CMK (cell line): ENCODE measurements around the gene TNFRSF4.
"Not testable (repeated sequence)": the region's sequence is repeated elsewhere in the genome, so short reads cannot be mapped to it uniquely, and the experiment has no call there.

Source experiments
- DNase-seq: peaks from one replicate; pipeline ENCODE4 v3.0.0-alpha.2; 2010; ENCODE audit warnings: low read depth

TNFRSF4 gene

DNA sequence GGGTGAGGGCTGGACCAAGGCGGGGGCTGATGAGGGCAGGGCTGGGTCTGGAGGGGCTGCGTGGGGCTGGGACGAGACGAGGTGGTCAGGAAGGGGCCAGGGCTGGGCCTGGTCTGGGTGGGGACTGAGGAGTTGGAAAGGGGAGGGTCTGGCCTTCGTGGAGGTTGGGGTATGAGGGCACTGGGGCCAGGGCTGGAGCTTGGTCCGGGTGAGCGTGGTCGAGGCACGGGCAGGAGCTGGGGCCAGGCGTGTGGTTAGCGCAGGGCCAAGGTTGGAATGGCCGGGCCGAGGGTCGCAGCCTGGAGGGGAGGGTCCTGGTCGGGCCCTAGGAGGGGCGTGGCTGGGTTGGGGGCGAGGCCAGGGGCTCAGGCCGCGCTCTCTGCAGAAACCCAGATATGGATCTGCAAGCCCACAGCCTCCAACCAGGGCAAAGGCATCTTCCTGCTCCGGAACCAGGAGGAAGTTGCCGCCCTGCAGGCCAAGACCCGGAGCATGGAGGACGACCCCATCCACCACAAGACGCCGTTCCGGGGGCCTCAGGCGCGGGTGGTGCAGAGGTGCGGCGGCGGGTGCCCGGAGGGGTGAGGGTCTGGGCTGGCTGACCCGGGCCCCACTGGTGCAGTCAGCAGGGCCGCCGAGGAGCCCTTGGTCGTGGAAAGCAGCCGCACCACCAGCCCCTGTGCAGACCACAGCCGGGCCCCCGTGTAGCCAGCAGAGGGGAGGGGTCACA, 31.3 kb downstream of the TNFRSF4 start:
- DNase-seq, result peak; percentile 97

DNA sequence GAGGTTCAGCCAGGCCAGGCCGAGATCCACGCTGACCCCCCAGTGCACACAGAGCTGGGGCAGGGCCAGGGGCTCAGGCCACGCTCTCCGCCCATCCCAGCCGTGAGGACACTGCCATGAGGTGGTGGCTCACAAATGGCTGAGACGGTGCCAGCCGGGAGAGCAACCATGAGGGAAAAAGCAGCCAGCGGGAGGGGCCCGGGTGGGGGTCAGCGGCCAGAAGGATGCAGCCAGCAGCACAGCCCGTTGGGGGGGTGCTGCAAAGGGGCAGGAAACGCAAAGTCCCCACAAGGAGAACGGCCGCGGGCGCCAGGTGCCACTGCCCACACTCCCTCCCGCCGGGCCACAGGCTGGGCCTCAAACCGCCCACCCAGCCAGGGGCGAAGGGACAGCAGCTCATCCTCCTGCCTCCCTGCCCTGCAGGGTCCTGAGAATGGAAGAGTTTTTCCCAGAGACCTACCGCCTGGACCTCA, 32.0 kb downstream of the TNFRSF4 start:
- DNase-seq, result no peak

DNA sequence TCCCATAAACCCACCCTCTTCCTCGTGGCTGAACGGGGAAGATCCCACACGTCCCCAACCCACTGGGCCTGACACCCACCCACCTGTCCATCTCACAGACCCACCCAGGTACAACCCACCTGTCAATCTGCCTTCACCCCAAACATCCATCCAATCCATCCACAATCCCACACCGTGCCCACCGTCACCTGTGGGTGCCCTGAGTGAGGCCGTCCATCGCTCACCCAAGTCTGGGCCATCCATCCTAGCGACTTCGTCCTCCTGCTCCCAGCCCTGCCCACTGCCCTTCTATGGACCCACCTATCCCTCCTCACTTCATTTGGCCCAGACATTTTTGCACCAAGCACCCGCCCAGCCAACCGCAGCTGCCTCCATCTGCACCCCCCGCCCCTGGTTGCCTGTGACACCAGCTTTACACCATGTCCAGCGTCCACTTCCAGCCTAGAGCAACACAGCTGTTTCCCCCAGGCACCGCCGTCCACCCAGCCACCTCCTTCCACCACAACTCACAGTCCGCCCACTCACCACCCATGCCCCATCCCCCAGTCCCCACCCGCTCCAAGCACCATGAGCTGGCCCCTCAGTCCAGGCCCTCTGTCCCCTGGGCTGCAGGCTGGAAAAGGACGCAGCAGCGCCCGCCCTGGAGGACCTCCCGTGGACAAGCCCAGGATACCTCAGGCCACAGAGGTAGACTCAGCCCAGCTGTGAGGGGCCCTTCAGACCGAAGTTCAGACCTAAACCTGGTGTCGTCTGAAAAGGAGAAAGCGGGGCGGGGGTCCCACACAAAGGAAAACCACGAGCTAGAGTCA, 32.6 kb downstream of the TNFRSF4 start:
- no peak for DNase-seq

DNA sequence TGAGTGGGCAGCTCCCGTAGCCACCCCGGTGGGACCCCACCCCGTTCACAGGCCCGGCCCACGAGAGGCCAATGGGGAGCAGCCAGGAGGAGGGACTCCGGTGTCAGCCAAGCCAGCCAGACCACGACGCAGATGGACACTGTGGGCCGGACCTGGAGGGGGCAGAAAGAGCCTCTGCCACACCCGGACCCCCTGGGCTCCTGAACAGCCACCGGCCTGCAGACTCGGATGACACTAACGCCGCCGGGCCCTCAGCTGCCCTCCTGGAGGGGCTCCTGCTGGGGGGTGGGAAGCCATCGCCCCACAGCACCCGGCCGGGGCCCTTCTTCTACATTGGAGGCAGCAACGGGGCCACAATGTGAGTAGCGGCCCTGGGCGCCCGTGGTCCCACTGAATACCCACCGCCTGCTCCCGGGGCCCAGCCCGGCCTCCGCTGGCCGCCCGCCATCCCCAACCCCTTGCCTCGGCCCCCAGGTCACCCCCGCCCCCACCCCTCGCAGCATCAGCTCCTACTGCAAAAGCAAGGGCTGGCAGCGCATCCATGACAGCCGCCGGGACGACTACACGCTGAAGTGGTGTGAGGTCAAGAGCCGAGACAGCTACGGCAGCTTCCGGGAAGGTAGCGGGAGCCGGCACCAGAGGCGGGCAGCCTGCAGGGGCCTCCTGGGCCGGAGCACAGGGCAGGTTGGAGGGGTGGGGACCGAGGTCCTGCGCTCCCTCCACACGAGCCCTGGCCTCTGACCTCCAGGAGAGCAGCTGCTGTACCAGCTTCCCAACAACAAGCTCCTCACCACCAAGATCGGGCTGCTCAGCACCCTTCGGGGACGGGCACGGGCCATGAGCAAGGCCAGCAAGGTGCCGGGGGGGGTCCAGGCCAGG, 33.7 kb downstream of the TNFRSF4 start:
- DNase-seq, result no peak

DNA sequence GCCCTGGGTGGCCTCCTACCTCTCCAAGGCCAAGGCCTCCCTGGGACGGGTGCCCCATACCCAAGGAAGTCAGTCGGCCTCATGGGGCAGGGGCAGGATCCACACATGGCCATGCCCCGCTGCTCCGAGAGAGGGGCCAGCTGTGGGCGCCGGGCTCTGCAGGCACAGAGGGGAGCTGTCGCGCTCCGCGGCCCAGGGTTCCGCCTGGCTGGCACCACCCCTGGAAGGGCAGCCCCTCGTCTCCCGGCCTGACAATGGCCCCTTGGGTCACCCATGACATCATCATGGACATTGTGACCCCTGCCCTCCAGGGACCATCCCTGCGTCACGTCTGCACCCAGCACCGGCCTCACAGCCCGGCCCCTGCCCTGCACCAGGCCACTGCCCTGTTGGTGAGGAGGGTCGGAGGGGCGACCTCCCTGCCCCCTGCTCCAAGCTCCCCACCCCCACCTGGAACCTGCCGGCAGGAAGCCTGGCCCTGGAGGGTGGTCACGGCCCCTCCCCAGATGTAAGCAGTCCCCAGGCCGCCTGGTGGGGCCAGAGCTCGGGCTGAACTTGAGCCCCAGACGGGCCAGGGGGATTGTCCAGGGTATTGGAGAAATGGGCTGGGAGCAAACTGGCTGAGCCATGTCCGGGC, 34.5 kb downstream of the TNFRSF4 start:
- DNase-seq, result no peak

DNA sequence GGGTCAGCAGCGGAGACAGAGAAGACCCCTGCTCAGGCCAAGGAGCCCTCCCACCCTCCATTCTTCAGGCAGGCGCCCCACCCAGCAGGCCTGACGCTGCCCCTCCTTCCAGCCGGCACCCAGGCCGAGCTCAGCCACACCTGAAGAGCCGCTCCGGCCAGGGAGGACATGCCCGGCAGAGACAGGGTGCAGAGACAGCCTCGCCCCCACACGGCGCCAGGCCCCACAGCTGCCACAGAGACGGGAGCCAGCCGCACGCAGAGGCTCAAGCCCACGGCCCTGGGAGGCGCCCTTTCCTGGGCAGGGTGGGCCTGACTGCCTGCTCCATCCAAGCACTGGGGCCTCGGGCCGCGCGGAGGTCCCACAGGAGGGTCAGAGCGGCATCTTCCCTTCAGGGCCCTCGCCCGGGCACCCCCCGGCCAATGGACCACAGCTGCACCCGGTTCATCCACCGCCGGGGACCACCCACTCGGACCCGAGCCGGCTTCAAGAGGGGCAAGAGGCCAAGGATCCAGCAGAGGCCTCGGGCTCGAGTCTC, 35.1 kb downstream of the TNFRSF4 start:
- no peak for DNase-seq

DNA sequence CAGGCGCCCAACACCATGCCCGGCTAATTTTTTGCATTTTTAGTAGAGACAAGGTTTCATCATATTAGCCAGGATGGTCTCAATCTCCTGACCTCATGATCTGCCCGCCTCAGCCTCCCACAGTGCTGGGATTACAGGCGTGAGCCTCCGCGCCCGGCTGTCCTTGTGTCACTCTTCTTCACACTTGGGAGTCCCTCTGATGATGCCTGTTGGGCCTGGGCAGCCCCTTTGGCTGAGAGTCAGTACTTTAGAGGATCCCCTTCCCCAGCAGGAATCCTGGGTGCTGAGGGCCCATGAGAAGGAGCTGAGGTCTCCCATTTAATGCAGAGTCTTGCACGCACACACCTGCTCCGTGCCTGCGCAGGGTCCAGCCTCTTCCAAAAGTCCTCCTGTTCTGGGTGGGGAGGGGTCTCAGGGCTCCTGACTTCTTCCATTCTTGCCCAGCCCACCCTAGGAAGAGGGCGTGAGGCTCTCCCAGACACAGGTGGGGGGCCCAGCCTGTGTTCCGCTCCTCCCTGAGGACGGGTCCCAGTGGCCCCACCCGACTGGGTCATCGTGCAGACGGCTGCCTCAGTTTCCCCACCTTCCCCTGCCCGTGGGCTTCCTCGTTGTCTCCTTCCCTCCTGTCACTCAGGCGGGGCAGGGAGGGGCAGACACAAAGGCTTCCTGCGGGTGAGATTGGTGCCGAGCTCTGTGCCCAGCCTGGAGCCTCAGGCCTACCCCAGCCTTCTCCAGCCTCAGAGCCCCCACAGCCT, 36.3 kb downstream of the TNFRSF4 start:
- no peak for DNase-seq

DNA sequence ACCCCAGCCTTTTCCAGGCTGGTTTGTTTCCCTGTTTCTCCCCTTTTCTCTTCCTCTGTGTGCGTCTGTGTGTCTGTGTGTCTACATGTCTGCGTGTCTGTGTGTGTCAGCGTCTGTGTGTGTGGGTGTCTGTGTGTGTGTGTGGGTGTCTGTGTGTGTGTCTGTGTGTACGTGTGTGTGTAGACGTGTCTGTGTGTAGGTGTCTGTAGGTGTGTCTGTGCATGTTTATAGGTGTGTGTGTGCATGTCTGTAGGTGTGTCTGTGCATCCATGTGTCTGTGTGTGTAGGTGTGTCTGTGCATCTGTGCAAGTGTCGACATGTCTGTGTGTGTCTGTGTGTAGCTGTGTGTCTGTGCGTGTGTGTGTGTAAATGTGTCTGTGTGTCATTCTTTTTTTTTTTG, 37.0 kb downstream of the TNFRSF4 start:
- no peak for DNase-seq

DNA sequence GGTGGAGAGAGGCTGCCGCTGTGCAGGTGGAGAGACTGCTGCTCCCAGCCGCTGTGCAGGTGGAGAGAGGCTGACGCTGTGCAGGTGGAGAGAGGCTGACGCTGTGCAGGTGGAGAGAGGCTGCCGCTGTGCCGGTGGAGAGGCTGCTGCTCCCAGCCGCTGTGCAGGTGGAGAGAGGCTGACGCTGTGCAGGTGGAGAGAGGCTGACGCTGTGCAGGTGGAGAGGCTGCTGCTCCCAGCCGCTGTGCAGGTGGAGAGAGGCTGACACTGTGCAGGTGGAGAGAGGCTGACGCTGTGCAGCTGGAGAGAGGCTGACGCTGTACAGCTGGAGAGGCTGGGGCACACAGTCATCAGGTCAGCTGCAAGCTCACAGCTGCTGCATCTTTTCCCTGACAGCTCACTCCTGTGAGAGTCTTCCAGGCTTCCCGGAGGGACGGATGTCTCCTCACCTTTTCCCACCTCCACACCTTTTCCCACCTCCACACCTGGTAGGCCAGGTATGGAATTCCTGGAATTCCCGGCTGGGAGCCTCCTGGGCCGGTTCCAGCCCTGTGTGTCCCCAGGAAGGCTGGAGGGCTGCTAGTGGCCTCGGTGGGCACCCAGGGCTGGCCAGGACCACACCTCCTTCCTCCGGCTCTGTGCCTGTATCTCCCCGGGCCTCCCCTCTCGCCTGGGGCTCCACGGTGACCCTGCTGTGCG, 37.7 kb downstream of the TNFRSF4 start:
- DNase-seq, result not testable (repeated sequence)

DNA sequence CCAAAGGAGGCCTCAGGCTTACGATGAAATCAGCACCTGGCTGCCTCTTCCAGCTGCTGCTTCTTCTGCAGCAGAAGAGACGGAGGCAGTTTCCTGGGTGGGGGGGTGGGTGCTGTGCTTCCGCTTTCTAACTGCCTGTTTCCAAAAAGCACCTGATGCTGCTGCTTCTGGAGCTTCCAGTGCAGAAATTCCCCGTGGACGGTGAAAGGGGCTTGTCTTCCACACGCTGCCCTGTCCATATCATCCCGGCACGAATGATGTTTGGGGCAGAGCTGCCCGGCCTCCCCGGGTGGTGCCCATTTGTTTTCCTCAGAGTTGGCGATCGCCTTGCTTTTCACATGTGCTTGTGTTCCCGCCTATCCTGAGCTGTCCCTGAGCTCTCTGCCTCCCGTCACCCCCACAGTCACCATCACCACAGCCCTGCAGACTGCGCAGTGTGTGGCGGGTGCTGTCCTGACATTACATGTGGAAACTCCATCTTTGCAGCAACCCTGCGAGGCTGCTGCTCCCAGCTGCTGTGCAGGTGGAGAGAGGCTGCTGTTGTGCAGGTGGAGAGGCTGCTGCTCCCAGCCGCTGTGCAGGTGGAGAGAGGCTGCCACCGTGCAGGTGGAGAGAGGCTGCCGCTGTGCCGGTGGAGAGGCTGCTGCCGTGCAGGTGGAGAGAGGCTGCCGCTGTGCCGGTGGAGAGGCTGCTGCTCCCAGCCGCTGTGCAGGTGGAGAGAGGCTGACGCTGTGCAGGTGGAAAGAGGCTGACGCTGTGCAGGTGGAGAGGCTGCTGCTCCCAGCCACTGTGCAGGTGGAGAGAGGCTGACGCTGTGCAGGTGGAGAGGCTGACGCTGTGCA, 38.5 kb downstream of the TNFRSF4 start:
- DNase-seq, result no peak

DNA sequence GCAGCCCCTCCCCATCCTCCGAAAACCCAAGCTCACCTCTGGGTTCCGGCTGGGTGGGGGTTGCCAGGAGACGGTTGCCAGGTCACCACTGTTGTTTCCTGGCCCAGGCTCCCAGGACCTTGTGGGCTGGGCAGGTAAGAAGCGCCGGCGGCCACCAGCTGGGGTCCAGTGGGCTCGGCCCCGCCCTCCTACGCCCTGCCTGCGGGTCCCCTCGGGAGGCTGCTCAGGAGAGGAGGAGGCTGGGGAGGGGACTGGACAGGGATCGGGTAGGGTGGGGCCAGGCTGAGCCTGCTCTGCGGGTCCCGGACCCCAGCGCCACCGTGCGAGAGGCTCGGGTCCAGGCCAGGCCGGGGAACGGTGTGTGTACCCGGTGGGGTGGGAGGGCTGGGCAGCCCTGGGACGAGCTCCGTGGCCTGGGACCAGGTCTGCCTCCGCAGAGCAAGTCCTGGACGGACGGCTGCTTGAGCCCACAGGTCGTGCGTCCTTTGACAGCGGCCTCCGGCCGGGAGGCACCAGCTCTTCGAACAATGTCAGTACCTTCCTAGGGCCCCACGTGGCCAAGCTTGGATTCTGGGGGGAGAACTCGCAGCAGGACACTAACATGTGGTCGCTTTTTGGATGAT, 40.0 kb downstream of the TNFRSF4 start, which contains the start of gene TTLL10:
Gene TTLL10 (plus strand): TSS at position 88 of the 623 bp plus-strand sequence. CDS start 5,336 bp downstream, outside the sequence.
- DNase-seq, result no peak

DNA sequence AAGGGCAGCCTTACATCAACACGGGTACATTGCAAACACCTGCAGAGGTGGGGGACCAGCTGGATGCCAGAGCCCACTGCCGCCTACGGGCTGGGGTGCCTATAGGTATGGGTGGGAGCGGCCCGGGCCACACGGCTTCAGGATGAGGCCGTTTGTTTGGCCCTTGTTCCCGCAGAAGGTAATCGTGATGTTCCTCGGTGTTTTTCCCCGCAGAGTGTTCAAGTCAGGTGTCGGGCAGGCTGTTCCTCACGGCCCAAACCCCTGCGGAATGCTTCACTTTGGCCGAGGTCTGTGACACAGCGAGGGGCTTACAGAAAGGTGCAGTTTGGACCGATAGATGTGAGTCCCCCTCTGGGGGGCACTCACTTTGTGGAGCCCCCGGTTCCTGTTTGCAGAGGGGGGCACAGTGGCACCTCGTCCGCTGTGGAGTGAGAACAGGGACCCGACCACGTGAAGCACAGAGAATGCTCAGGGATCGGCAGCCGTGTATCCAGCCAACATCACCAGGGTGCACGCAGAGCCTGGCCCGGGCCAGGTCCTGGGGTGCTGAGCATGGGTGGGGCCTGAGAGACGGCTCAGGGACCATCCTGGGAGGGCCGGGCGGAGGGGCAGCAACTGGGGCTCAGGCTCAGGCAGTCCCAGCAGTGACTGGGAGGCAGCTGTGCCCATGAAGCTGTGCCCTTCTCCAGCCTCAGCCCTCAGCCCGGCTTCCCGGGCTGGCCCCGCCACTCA, 40.7 kb downstream of the TNFRSF4 start:
- DNase-seq, result no peak

DNA sequence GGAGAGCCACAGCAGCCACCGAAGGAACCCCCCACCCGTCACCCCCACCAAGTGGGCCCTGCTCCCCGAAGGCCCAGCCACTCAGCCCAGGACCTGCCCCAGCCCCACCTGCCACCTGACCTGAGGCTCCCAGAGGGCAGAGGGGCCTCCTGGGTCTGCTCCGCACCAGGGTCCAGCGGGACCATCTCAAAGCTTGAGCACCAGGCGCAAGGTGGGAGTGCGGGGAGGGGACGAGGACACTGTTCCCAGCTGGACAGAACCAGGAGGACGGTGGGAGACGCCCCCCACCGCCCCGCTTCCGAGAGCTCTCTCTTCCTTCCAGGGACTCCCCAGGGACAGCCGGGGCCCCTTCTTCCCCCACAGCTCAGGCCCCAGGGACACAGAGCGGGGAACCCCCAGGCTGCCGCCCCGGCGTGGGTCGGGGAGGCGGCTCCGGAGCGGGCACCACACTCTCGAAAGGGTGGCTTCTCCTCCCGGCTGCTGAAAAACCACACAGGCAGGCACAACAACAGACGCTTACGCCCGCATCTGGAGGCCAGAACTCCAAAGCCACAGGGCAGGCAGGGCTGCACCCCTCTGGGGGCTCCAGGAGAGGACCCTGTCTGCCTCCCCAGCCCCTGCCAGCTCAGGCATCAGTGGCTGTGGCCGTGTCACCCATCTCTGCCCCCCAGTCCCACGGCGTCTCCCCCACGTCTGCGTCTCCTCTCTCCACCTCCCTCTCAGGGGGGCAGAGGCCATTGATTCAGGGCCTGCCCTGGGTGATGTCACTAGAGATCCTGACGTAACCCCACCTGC, 42.2 kb downstream of the TNFRSF4 start:
- DNase-seq, result no peak

DNA sequence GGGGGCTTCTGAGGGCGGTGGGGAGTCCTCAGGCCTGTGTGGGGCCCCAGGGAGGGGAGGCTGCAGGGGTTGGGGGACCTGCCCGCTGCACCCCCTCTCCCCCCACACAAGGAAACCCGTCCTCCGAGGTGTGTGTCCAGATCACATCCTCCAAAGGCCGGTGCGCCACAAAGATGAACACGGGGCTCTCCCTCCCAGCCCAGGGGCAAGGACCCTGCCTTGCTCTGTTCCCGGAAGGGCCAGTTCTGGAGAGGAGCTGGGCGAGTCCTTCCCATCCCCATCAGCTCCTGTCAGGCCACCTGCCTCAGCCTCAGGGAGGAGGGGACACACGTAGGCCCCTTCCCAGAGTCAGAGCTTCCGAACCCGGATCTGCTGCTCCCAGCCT, 42.8 kb downstream of the TNFRSF4 start:
- no peak for DNase-seq

DNA sequence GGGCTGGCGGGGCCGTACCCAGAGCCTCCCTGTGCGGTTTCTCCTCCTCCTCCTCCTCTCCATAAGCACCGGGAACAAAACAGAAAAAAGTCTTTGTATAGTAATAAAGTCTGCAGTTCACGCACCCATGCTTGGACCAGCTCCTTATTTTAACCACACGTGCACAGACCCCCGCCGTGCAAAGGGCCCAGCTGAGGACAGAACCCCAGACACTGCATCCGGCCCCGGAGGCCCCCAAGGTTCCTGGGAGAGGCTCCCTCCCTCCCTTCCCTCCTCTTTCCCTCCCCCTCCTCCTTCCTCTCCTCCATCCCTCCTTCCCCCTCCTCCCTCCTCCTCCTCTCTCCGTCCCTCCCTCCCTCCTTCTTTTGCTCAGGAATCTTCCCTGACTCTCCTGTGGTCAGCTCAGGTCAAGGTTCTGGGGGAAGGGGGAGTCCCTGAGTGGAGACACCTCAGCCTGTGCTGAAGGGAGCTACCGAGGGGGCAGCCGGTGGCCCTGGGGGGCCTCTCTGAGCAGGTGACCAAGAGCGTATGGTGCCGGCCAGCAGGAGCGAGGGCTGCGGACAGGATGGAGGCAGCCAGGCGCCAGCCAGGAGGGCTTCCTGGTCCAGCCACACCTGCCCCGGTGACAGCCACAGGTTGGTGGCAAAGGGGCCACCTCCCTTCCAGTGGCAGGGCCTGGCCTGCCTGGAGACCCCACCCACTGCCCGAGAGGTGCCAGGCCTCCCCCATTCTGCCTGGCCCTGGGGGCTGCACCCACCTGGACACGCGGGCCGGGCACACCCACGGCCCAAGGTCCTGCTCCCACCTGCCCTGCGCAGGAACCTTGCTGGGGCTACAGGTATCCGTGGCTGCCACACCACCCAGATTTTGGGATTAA, 43.5 kb downstream of the TNFRSF4 start:
- no peak for DNase-seq
